Bronchial epithelial cell (primary cell): Measurements from ENCODE around the gene C12orf60. TPM values are rescaled to one million over a fixed set of nuclear protein-coding genes. Genes with fewer than 3 reads are reported as not detected.

ENCODE experiments used
- DNase-seq: peaks from one replicate; pipeline ENCODE4 v3.0.0-alpha.2; 2010; ENCODE audit warnings: low read depth
- FAIRE-seq: peaks from 2 replicates; lab custom pipeline; 2011; peaks lifted over from hg19 to GRCh38; lab: Jason Lieb, UNC
- H3K27me3 ChIP-seq: 2 replicates; pipeline ENCODE4 v1.5.1; 2011; ENCODE audit warnings: low read length; ENCODE audit not compliant: control insufficient read depth, insufficient read depth
- H3K36me3 ChIP-seq: 2 replicates; pipeline ENCODE4 v1.5.1; 2011; ENCODE audit warnings: low read length; ENCODE audit not compliant: control insufficient read depth, insufficient read depth
- H3K4me3 ChIP-seq: 2 replicates; pipeline ENCODE4 v1.5.1; 2011; ENCODE audit warnings: mild to moderate bottlenecking, low read depth, low read length, control low read depth
- total RNA-seq: library from RNA; depleted of rRNA; stranded (reverse); fragments of >200 nt; gene quantifications from 2 replicates; pipeline ENCODE4 v1.2.1, GENCODE V29; 2014
- TF ChIP-seq, protein P1 (sequence below): IDR thresholded peaks from 2 replicates; pipeline ENCODE4 v1.5.1; 2011; ENCODE audit warnings: mild to moderate bottlenecking, moderate library complexity, low read length, control low read depth, inconsistent platforms; ENCODE audit not compliant: insufficient read depth, severe bottlenecking

The C12orf60 gene
- total RNA-seq, 1 donor from 2014 or later, result 2.1 TPM

DNA sequence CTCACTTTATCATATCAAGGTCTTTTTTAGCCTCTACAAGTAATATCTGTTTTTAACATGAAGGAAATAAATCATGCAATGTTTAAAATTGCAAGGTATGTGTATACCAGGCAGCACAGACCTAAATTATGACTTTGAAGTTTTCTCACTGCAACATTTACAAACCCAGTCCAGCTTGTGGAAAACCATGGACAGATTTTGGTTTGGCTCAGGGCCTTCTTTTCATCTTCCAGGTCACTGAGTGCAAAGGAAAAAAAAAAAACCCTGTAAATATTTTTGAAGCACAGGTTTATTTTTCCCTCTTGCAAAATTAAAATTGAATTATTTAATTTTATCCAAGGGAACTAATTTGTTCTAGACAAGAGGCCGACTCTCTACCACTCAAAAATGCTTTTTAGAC lies 68.4 kb downstream of the C12orf60 start:
- FAIRE-seq, result no peak
- Histone ChIP-seq H3K27me3 (no peaks in the 10 kb centered on the region), H3K4me3 (no peak overlapping the region), H3K36me3 (no peaks in the 10 kb centered on the region)
- DNase-seq, result no peak
- TF ChIP-seq, protein P1, sequence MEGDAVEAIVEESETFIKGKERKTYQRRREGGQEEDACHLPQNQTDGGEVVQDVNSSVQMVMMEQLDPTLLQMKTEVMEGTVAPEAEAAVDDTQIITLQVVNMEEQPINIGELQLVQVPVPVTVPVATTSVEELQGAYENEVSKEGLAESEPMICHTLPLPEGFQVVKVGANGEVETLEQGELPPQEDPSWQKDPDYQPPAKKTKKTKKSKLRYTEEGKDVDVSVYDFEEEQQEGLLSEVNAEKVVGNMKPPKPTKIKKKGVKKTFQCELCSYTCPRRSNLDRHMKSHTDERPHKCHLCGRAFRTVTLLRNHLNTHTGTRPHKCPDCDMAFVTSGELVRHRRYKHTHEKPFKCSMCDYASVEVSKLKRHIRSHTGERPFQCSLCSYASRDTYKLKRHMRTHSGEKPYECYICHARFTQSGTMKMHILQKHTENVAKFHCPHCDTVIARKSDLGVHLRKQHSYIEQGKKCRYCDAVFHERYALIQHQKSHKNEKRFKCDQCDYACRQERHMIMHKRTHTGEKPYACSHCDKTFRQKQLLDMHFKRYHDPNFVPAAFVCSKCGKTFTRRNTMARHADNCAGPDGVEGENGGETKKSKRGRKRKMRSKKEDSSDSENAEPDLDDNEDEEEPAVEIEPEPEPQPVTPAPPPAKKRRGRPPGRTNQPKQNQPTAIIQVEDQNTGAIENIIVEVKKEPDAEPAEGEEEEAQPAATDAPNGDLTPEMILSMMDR, result no peak

DNA sequence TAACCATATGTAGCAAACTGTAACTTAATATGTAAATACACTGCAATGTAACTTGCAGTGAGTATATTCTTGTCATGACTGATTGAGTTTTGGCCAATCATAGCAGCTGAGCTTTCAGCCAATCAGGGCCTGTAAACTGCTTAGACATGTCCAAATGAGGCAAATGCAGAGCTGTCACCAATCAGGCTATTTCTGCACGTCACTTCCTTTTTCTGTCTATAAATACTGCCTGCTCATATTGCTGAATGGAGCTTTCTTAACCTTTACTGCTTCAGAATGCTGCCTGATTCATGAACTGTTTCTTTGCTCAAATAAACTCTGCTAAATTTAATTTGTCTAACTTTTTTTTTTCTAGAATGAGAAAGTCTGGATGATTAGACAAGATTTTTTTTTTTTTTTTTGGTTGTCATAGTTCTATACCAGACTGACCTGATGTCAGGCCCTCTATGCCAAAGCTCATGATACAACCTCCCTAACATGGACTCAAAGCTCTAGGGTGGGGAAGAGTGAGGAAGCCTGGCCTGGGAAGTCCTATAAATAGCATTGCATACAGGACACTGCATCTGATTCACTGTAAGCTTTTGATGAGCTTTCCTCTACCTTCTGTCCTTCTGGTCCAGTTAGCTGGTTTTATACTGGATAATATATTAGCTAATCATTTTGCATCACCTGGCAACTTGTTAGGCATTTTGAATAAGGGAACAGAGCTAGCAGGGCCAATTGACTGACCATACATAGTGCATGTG lies 70.1 kb downstream of the C12orf60 start:
- TF ChIP-seq, protein P1, result no peak
- Histone ChIP-seq H3K4me3 (no peak overlapping the region), H3K36me3 (no peaks in the 10 kb centered on the region), H3K27me3 (no peaks in the 10 kb centered on the region)
- DNase-seq (no peak), FAIRE-seq (no peak)

Other genes starting within 250 kb of the C12orf60 start
- 1.1 and 5.4 TPM in 2 replicates for gene PLBD1, start 235.8 kb upstream of the C12orf60 start, total RNA-seq
- not detected in 2 replicates for gene GUCY2C, start 107.1 kb upstream of the C12orf60 start, total RNA-seq
- 3.7 and 9.2 TPM in 2 replicates for gene WBP11, start 192 bp upstream of the C12orf60 start, total RNA-seq
- not detected in 2 replicates for gene SMCO3, start 10.5 kb downstream of the C12orf60 start, total RNA-seq
- gene ART4, start 39.9 kb downstream of the C12orf60 start, total RNA-seq, result not detected in 2 replicates
- 0.79 TPM in 1 of 2 replicates, not detected in the other for gene MGP, start 82.2 kb downstream of the C12orf60 start, total RNA-seq
- gene ERP27, start 134.9 kb downstream of the C12orf60 start, total RNA-seq, result not detected in 2 replicates
- 0.53 and 1.2 TPM in 2 replicates for gene ARHGDIB, start 157.9 kb downstream of the C12orf60 start, total RNA-seq
- not detected in 2 replicates for gene PDE6H, start 169.4 kb downstream of the C12orf60 start, total RNA-seq